NCI-H1694 treated with DMSO at 0.1 percent for 48 hours (cell line): ENCODE results near the gene IMMT.
"Not testable (repeated sequence)": the region's sequence is repeated elsewhere in the genome, so short reads cannot be mapped to it uniquely, and the experiment has no call there.

Source experiments
- DNase-seq: peaks from one replicate; lab custom pipeline; 2025; lab: John Stamatoyannopoulos, UW

Gene IMMT

DNA sequence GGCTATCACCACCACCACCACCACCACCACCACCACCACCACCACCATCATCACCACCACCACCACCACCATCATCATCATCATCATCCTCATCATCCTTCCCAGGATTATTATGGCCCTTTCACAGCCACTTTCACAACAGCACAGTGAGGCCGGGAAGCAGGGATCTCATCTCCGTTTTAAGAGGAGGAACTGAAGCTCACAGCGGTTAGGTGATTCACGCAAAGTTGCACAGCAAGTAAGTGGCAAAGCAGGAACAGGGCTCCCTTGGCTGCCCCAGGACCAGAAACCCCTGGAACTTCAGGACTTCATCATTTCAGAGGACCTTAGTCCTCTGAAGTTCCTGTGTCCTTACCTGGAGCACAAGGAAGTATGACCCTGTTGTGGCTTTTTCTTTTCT lies 30.8 kb upstream of the IMMT start:
- no peak for DNase-seq

DNA sequence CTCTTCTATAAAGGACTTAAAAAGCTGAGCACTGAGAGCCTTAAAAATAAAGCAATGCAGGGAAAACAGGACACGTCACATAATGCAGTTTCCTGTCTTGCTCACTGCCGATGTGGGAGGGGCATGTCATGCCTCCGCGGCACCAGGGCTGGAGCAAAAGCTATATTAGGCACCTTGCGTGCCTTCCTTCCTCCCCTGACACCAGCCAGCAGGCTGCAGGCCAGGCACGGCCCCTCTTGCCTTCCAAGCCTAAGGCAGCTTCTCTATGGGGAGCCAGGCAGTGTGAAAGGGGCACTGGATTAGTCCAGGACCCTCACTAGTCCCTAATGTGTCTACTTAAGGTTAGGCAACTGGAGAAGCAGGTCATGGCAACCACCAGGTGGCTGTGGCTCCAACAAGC lies 30.3 kb upstream of the IMMT start:
- DNase-seq: no peak

DNA sequence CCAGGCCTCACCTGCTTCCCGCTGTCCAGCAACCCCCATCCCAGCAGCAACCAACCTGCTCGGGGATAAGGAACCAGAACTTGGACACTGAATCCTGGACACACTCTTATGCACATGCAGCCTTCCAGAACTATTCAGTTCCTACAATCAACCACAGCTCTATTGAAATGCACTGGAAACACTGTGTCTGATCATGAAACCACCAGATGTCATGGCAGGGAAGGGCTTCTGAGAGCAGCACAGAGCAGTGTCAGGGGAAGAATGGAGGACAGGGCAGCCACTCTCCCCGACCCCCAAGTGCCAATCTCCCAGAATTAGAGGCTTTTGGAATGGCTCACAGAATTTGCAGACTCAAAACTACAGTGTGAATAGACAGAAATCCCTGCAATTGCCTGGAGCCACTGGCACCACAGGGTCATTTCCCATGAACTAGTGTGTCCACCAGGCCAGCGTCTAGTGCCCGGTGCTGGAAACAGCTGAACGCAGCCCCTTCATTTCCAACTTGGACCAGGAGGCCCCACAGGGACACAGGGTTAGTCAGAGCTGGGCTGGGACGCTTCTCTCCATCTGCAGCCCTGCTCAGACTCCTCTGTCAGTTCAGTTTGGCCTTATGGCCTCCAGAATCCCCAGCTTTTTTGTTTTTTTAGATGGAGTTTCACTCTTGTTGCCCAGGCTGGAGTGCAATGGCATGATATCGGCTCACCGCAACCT lies 29.5 kb upstream of the IMMT start:
- peak; percentile 61 for DNase-seq

GRCh38 chr2:86223927-86224560 lies 28.8 kb upstream of the IMMT start:
- no peak for DNase-seq

DNA sequence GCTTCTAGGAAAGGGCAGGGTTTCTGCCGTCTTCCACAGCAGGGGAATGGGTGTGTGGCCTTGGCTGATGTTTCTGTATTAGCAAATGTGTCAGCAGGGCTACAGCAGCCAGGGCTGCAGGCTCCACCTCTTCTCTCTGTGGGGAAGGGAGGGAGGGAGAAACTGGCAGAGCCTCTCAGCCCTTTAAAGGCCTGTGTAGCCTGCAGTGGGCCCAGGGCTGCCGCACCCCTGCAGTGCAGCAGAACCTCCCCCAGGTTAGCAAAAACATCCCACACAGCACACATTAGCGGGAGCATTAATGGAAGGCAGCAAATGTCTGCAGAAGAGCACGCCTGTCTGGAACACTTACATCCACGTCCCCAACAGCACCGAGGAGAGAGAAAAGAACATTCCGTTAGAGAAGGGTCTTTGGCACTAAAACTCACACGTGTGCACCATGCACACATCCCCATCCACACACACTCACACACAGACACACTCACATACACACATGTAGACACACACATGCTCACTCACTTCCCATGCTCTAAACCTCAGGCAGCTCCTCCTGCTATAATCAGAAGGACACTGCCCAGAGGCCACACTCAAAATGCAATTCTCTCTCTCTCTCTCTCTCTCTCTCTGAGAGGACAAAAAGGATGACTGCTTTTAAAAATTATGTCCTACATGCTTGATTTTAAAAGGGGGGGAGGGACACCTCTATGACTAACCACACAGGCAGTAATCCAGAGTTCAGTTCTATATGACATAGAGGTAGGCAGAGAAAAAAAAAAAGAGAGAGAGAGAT lies 28.1 kb upstream of the IMMT start:
- peak; percentile 58 for DNase-seq

- DNase-seq: peak; percentile 59
These were observed 25.9 kb upstream of the IMMT start for GRCh38 chr2:86221066-86221684.

DNA sequence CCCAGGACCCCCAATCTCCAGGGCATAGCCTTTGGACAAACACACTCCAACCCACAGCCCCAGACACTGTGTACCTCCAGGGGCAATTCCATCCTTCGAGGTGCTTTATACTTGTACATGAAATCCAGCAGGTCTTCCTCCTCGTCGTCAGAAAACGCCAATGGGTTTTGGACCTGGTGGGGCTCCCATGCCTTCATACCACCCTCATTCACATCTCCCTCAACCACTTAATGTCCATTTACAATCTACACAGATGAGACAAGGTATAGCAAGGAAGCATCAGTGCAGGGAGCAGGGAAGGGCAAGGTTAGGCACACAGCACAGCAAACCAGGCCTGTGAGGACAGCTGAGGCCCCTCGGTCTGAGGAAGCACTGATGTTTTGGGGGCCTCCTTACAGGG lies 24.6 kb upstream of the IMMT start:
- no peak for DNase-seq

DNA sequence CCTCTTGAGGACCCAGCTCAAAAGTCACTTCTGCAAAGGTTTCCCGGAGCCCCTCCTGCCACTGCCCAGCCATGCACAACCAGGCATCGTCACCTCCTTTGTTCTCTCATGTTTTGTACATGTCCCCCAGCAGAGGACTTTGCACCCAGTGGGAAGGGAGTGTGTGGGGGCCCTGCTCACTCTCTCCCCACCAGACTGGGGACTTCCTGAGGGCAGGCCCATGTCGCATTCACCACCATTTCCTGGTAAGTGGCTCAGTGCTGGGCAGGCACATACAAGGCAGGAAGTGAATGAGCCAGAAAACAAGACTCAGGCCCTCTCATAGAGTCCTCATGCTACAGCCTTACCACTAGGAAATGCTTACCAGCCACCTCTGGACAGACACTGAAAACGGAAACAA lies 22.9 kb upstream of the IMMT start:
- no peak for DNase-seq

- DNase-seq: no peak
These were observed 21.6 kb upstream of the IMMT start for GRCh38 chr2:86216575-86217555.

GRCh38 chr2:86214503-86214832 lies 19.2 kb upstream of the IMMT start:
- no peak for DNase-seq

DNA sequence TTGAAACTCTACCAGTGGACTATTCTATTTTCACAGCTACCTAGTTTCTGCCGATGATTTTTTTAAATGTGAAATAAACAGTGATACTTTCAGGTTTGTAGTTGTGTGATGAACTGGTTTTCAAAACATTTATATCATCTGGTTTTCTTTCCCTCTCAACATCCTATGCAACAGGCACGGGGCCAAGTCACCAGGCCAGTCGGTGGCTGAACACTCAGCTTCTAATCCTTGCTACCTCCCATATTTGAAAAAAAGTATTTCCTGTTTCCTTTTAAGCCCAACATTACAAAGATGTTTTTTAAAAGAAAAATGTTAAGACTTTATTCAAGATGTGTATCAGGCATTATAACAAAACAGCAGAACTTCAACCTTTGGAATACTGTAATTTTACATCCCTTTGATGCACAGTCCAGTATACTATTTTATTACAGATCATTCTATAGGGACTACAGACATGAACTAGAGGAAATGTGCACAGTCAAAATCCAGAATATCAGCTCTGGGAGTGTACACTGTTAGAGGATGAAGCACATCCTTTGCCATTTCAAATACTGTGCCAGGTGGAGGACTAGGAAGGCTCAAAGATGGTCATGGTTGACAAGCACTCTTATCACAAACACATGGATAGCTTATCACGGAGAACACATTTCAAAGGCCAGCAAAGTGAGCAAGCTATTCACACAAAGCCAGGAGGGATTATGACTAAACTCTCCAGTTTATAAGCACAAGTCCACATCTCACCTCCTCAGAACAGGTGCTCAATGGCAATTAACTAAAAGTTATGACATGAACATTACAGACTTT lies 18.6 kb upstream of the IMMT start:
- DNase-seq: no peak

GRCh38 chr2:86213056-86213455 lies 17.8 kb upstream of the IMMT start:
- peak; percentile 17 for DNase-seq

DNA sequence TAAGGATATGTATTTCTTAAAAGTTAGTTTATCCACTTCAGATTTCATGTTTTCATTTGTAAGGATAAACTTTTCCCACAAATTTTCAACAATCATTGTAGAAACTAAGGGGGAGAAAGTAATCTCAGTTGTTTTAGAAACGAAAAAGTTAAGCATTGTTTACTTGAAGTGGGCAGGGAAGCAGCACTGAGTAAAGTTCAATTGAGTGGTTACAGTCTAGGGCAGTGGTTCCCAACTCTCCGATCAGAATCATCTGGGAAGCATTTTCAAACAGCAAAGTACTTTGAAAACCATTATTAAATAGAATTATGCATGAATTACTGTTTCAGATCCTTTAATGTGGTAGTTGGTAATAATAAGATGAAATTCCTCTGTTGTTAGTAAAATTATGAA lies 16.5 kb upstream of the IMMT start:
- no peak for DNase-seq

DNA sequence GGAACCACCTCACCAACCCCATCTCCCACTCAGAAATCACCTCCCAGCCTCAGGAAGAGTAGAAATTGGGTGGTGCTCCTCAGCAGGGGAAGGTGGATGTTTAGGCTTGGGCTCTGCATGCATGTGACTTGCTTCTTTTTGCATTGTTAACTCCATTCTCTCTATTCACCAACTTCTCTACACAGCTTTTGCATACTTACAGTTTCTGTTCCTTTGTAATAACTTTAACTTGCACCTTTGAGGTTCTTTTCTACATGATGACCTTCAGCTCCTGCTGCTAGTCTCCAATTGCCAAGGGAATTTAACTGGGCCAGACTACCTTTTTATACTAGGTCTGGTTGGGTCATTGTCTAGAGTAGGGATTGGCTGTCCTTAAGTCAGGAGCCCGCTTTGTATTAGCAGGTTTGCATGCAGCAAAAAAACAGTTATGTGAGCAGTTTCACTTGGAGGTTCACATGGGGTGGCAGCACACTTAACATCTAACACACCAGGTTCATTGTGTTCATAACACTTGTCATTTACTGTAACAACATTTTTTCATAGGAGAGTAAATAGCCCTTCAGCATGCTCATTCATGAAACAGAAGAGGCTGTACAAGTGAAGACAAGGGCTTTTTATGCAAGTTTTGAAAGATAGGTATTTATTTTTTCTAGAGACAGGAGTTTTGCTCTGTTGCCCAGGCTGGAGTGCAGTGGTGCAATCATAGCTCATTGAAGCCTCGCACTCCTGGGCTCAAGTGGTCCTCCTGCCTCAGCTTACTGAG lies 16.0 kb upstream of the IMMT start:
- no peak for DNase-seq

GRCh38 chr2:86204458-86204857 lies 9.2 kb upstream of the IMMT start:
- no peak for DNase-seq

GRCh38 chr2:86203614-86204013 lies 8.4 kb upstream of the IMMT start:
- DNase-seq: no peak

- no peak for DNase-seq
These were observed 7.4 kb upstream of the IMMT start for GRCh38 chr2:86202702-86203101.

DNA sequence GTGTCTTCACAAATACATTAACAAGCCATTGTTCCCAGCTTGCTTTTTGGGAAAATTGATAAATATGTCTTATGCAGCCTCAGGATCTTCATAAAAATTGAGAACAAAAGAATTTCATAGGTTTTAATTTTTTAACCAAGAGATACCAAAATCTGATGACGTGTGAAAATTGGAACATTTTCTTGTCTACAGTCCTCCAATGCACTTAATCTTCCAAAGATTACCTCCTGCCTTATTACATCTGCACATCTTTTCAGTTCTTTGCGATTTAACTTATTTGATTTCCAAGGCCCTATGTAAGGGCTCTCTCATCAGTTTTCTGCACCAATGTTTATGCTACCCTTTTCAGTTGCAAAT lies 7.1 kb upstream of the IMMT start:
- DNase-seq: no peak

DNA sequence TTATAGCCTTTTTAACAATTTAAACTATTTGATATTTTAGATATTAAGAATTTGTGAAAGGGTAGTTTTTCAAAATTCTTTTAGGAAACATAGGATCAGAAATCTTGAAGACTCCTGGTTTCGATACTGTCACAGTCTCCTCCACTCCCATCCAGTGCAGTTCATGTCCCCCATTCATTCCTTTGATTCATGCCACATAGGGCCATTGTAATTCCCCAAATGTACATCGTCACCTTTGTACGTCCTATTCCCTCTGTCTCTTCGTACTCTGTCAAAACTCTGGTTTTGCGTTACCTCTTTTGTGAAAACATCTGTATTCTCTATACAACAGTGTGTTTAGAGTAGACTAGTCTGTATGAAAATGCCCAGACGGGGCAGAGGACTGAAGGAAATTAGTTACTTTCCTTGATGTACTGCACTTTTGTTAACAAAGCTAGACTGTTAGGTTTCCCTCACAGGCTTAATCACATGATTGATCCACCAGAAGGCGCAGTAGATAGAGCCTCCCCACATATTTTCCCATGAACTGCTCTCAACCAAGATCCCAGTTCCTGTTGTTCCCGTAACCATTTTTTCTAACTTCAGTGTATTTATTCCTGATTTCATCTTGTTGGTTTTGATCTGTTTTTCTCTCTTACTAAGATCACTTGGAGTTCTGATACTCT lies 6.5 kb upstream of the IMMT start:
- no peak for DNase-seq

GRCh38 chr2:86200564-86200963 lies 5.3 kb upstream of the IMMT start:
- DNase-seq: not testable (repeated sequence)
